GM15510 (cell line): ENCODE results near the gene TM6SF1.

Source experiments
- POLR2A ChIP-seq: IDR thresholded peaks from 3 replicates; pipeline ENCODE4 v1.6.1; 2011; ENCODE audit warnings: borderline replicate concordance; ENCODE audit not compliant: insufficient read length; ENCODE audit errors: extremely low read depth

The TM6SF1 gene

GRCh38 chr15:83106994-83107840, at the start of gene TM6SF1:
Gene TM6SF1, plus strand, starts transcription at chr15:83107645. Its CDS starts 36 bp downstream, at chr15:83107681.
- peak; percentile 36 for TF ChIP-seq POLR2A

GRCh38 chr15:83057696-83058376, 49.6 kb upstream of the TM6SF1 start:
- no peak for TF ChIP-seq POLR2A

- no peak for TF ChIP-seq POLR2A
Measured at GRCh38 chr15:83061680-83062079, 45.8 kb upstream of the TM6SF1 start.

- TF ChIP-seq POLR2A: no peak
Measured at GRCh38 chr15:83062768-83063180, 44.7 kb upstream of the TM6SF1 start.

- TF ChIP-seq POLR2A: no peak
Measured at GRCh38 chr15:83063551-83063950, 43.9 kb upstream of the TM6SF1 start.

GRCh38 chr15:83064859-83065258, 42.6 kb upstream of the TM6SF1 start:
- no peak for TF ChIP-seq POLR2A

- no peak for TF ChIP-seq POLR2A
Measured at GRCh38 chr15:83065431-83065830, 42.0 kb upstream of the TM6SF1 start.

GRCh38 chr15:83066034-83066733, 41.3 kb upstream of the TM6SF1 start:
- no peak for TF ChIP-seq POLR2A

- TF ChIP-seq POLR2A: peak; percentile 99
Measured at GRCh38 chr15:83066734-83067637, 40.5 kb upstream of the TM6SF1 start, which contains the start of gene BTBD1. Gene BTBD1, minus strand, starts transcription at chr15:83067252. Its CDS starts 101 bp downstream, at chr15:83067151.

- TF ChIP-seq POLR2A: no peak
Measured at GRCh38 chr15:83067638-83067962, 39.8 kb upstream of the TM6SF1 start.

- TF ChIP-seq POLR2A: no peak
Measured at GRCh38 chr15:83068054-83068453, 39.4 kb upstream of the TM6SF1 start.

GRCh38 chr15:83077491-83078230, 29.8 kb upstream of the TM6SF1 start:
- TF ChIP-seq POLR2A: no peak

- TF ChIP-seq POLR2A: no peak
Measured at GRCh38 chr15:83078712-83079111, 28.7 kb upstream of the TM6SF1 start.
